B cell (primary cell): ENCODE data around the gene MUL1. TPM values are rescaled to one million over a fixed set of nuclear protein-coding genes. Genes with fewer than 3 reads are reported as not detected.

Experiments used
- ATAC-seq: fragments of 200-7000 bp; cut with Tn5 transposase; one replicate; pipeline ENCODE4 v1.10.0; 2021; ENCODE audit warnings: low read depth, mild to moderate bottlenecking, moderate number of reproducible peaks, moderate library complexity
- CTCF ChIA-PET: fragments of 350-600 bp; sonication (Branson Sonifier 250); formaldehyde crosslinking; loops from one replicate; lab custom pipeline; 2021; ENCODE audit warnings: antibody characterized with exemption, inconsistent platforms; lab: Charles Lee
- POLR2A ChIA-PET: fragments of 350-600 bp; sonication (Branson Sonifier 250); formaldehyde crosslinking; loops from one replicate; lab custom pipeline; 2021; ENCODE audit warnings: antibody characterized with exemption; lab: Charles Lee
- DNase-seq: peaks from one replicate; pipeline ENCODE4 v3.0.0; 2013
- H2AFZ ChIP-seq: 2 replicates; pipeline ENCODE4 v1.6.1; 2012; ENCODE audit warnings: mild to moderate bottlenecking, low read depth, low read length; ENCODE audit not compliant: insufficient read depth, poor library complexity, severe bottlenecking
- H3K27ac ChIP-seq, 2 donors: 1 replicate in 1 of 2; 2 replicates in 1 of 2; pipeline ENCODE4 v1.5.1; 2012 to 2013; ENCODE audit warnings: low read length in 2 of 2, mild to moderate bottlenecking in 2 of 2, moderate library complexity in 1 of 2
- H3K27me3 ChIP-seq, 4 experiments: fragments of 200-600 bp in 1 of 4; sonication (generic) in 1 of 4; replicated peaks in 1 of 4; 1 replicate in 2 of 4; 2 replicates in 2 of 4; pipeline versions ENCODE4 v1.6.1 to v1.7.0; 2013 to 2016; ENCODE audit warnings: low read length in 3 of 4, mild to moderate bottlenecking in 2 of 4, mixed read lengths in 1 of 4, moderate library complexity in 1 of 4; ENCODE audit not compliant: insufficient read depth in 4 of 4, control insufficient read depth in 3 of 4; ENCODE audit errors: control extremely low read depth in 1 of 4
- H3K36me3 ChIP-seq, 2 experiments: replicated peaks in 1 of 2; 1 replicate in 1 of 2; 2 replicates in 1 of 2; pipeline versions ENCODE4 v1.6.1 to v1.7.1; 2013; ENCODE audit warnings: low read length in 1 of 2; ENCODE audit not compliant: insufficient read depth in 2 of 2, control insufficient read depth in 1 of 2; ENCODE audit errors: control extremely low read depth in 1 of 2, extremely low read depth in 1 of 2
- H3K4me1 ChIP-seq, 2 donors: fragments of 200-600 bp in 1 of 2; sonication (generic) in 1 of 2; 1 replicate in 1 of 2; 2 replicates in 1 of 2; pipeline versions ENCODE4 v1.5.1 to v1.6.1; 2013 to 2017; ENCODE audit warnings: low read length in 2 of 2; ENCODE audit not compliant: control insufficient read depth in 2 of 2, insufficient read depth in 2 of 2
- H3K4me2 ChIP-seq: replicated peaks from 2 replicates; pipeline ENCODE3; 2012; ENCODE audit warnings: mild to moderate bottlenecking, low read depth, low read length; ENCODE audit not compliant: poor library complexity, severe bottlenecking
- H3K4me3 ChIP-seq, 5 experiments: fragments of 200-600 bp in 1 of 5; sonication (generic) in 1 of 5; 1 replicate in 3 of 5; 2 replicates in 2 of 5; pipeline versions ENCODE4 v1.5.1 to v1.7.0; 2011 to 2016; ENCODE audit warnings: low read length in 4 of 5, mild to moderate bottlenecking in 4 of 5, low read depth in 2 of 5, control low read depth in 1 of 5, moderate library complexity in 1 of 5; ENCODE audit not compliant: insufficient read depth in 1 of 5; ENCODE audit errors: control extremely low read depth in 1 of 5, extremely low read depth in 1 of 5
- H3K79me2 ChIP-seq: fragments of 200-600 bp; sonication (generic); one replicate; pipeline ENCODE4 v1.6.0; 2016; ENCODE audit warnings: low read length; ENCODE audit not compliant: control insufficient read depth, insufficient read depth
- H3K9ac ChIP-seq: fragments of 200-600 bp; sonication (generic); 2 replicates; pipeline ENCODE4 v1.6.1; 2017; ENCODE audit warnings: mild to moderate bottlenecking, low read length, moderate library complexity
- H3K9me3 ChIP-seq, 3 donors: one replicate each; pipeline versions ENCODE4 v1.6.1 to v1.7.1; 2013; ENCODE audit warnings: low read length in 2 of 3; ENCODE audit not compliant: control insufficient read depth in 2 of 3, insufficient read depth in 1 of 3; ENCODE audit errors: control extremely low read depth in 1 of 3
- H4K20me1 ChIP-seq: 2 replicates; pipeline ENCODE4 v1.6.0; 2012; ENCODE audit warnings: mild to moderate bottlenecking, low read length; ENCODE audit not compliant: insufficient read depth, control insufficient read depth, poor library complexity, severe bottlenecking
- H3K27ac Mint-ChIP-seq: one replicate; pipeline ENCODE4 v1.8.0; 2021; ENCODE audit warnings: mixed read lengths
- H3K27me3 Mint-ChIP-seq: one replicate; pipeline ENCODE4 v1.8.0; 2021; ENCODE audit warnings: mixed read lengths
- H3K4me1 Mint-ChIP-seq: one replicate; pipeline ENCODE4 v1.8.0; 2021; ENCODE audit warnings: mixed read lengths
- H3K4me3 Mint-ChIP-seq: one replicate; pipeline ENCODE4 v1.8.0; 2021; ENCODE audit warnings: mixed read lengths
- H3K9me3 Mint-ChIP-seq: one replicate; pipeline ENCODE4 v1.8.0; 2022; ENCODE audit warnings: mixed read lengths; ENCODE audit not compliant: insufficient read depth
- CTCF ChIP-seq: fragments of 200-600 bp; IDR thresholded peaks from one replicate; pipeline ENCODE4 v1.8.0; 2022; ENCODE audit warnings: antibody characterized with exemption, mild to moderate bottlenecking
- EZH2 ChIP-seq: IDR thresholded peaks from 2 replicates; pipeline ENCODE4 v1.6.1; 2012; ENCODE audit warnings: borderline replicate concordance, low read depth, mild to moderate bottlenecking, moderate library complexity, low read length; ENCODE audit not compliant: insufficient read depth, poor library complexity, severe bottlenecking
- WGBS: methylation state at CpG from one replicate; pipeline ENCODE4 v1.1.5; 2013; ENCODE audit warnings: missing lambda C conversion rate; ENCODE audit not compliant: insufficient coverage; 5-methylcytosine and 5-hydroxymethylcytosine counted together
- intact Hi-C: fragments of 100-400 bp; cut with micrococcal nuclease; formaldehyde crosslinking; loops from one replicate; pipeline ENCODE4 v1.10.0; 2022
- polyA plus RNA-seq: library from polyadenylated mRNA; depleted of rRNA; stranded (reverse); fragments of >200 nt; gene quantifications from 2 replicates; pipeline ENCODE4 v1.2.3, GENCODE V29; 2012
- total RNA-seq, 2 donors: library from RNA; stranded (reverse); fragments of 120-200 nt in 1 of 2; gene quantifications; 1 replicate in 1 of 2; 2 replicates in 1 of 2; pipeline versions ENCODE4 v1.2.3 to v1.2.4, GENCODE V29; 2013 to 2022

Gene MUL1
- total and polyA plus RNA-seq, 2 donors (not counting 1 experiment from before 2014, with no cell fraction given) = 11.4 to 23.9 TPM

GRCh38 chr1:20480243-20480944 is 27.6 kb downstream of the MUL1 start:
- DNase-seq (no peak), ATAC-seq (no peak)
- H2AFZ ChIP-seq = no peak overlapping the region
- POLR2A ChIA-PET = no interaction called here
- Mint-ChIP-seq H3K4me3 (no peak overlapping the region), H3K9me3 (no peaks in the 10 kb centered on the region), H3K27ac (no peak overlapping the region), H3K27me3 (peaks cover 74% of the 10 kb centered on the region), H3K4me1 (peaks cover 11% of the 10 kb centered on the region)
- no peaks in the 10 kb centered on the region for H4K20me1 ChIP-seq
- 63% methylated on average over 4 of the region's 10 CpGs for WGBS
- CTCF ChIA-PET = no interaction called here
- no peaks in the 10 kb centered on the region for H3K36me3 ChIP-seq
- no peak overlapping the region for H3K4me2 ChIP-seq
- H3K9ac ChIP-seq = no peak overlapping the region
- peaks cover 0 to 75% (median 25%) of the 10 kb centered on the region in 4 experiments for H3K27me3 ChIP-seq
- intact Hi-C loops = no loop called here
- peaks cover 0 to 13% (median 0%) of the 10 kb centered on the region in 3 donors for H3K9me3 ChIP-seq
- H3K79me2 ChIP-seq = no peaks in the 10 kb centered on the region
- peaks cover 16 to 17% of the 10 kb centered on the region in 2 donors for H3K4me1 ChIP-seq
- no peak overlapping the region for H3K4me3 ChIP-seq
- no peak overlapping the region for H3K27ac ChIP-seq
- TF ChIP-seq CTCF (no peak), EZH2 (no peak)

GRCh38 chr1:20479840-20480239 is 28.1 kb downstream of the MUL1 start:
- CTCF ChIA-PET = interaction anchor here (0.9 kb wide), 1 partner anchor 11 kb away, joined by 3 read pairs; no protein-coding TSS in a partner anchor
- H3K79me2 ChIP-seq = no peaks in the 10 kb centered on the region

More at GRCh38 chr1:20479840-20480239, 28.1 kb downstream of the MUL1 start:
- TF ChIP-seq CTCF = no peak
- no peak for TF ChIP-seq EZH2
- Histone ChIP-seq H3K4me2 (no peak overlapping the region), H3K4me3 (no peak overlapping the region), H3K9me3 (peaks cover 0 to 10% (median 0%) of the 10 kb centered on the region in 3 donors), H2AFZ (no peak overlapping the region), H3K27me3 (peaks cover 0 to 75% (median 24%) of the 10 kb centered on the region in 4 experiments), H3K27ac (no peak overlapping the region), H3K36me3 (no peaks in the 10 kb centered on the region), H3K9ac (no peak overlapping the region), H3K4me1 (peaks cover 12 to 14% of the 10 kb centered on the region in 2 donors), H4K20me1 (no peaks in the 10 kb centered on the region)
- Mint-ChIP-seq H3K9me3 (no peaks in the 10 kb centered on the region), H3K27me3 (peaks cover 78% of the 10 kb centered on the region), H3K4me3 (no peak overlapping the region), H3K27ac (no peak overlapping the region), H3K4me1 (peaks cover 11% of the 10 kb centered on the region)
- intact Hi-C loops = no loop called here
- POLR2A ChIA-PET = no interaction called here
- DNase-seq (no peak), ATAC-seq (no peak)
- 83% methylated on average over 1 of the region's 4 CpGs for WGBS
